HG03159 (cell line): ENCODE data around the gene TAAR5.
A peak's percentile ranks its signal among the peaks of the same experiment; 100 is the strongest.
"Not testable (repeated sequence)": the region's sequence is repeated elsewhere in the genome, so short reads cannot be mapped to it uniquely, and the experiment has no call there.

ENCODE experiments used
- ATAC-seq: cut with Tn5 transposase; IDR thresholded peaks from one replicate; pipeline ENCODE4 v1.9.1; 2021; ENCODE audit warnings: mild to moderate bottlenecking, moderate library complexity; ENCODE audit not compliant: unreplicated experiment

The TAAR5 gene, protein sequence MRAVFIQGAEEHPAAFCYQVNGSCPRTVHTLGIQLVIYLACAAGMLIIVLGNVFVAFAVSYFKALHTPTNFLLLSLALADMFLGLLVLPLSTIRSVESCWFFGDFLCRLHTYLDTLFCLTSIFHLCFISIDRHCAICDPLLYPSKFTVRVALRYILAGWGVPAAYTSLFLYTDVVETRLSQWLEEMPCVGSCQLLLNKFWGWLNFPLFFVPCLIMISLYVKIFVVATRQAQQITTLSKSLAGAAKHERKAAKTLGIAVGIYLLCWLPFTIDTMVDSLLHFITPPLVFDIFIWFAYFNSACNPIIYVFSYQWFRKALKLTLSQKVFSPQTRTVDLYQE

DNA sequence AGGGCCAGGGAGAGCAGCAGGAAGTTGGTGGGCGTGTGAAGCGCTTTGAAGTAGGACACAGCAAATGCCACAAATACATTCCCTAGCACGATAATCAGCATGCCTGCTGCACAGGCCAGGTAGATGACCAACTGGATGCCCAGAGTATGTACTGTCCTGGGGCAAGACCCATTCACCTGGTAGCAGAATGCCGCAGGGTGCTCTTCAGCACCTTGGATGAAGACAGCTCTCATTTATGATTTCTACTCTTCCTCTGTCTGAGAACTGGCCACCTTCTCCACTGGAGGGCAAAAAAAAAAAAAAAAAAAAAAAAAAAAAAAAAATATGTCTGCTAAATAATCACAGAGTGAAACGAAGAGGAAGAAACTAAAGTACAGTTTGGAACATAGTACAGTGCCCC lies at the start of gene TAAR5:
Gene TAAR5 (minus strand): TSS at position 288 of the 400 bp plus-strand sequence. CDS start 55 bp downstream, at position 233.
- no peak for ATAC-seq

DNA sequence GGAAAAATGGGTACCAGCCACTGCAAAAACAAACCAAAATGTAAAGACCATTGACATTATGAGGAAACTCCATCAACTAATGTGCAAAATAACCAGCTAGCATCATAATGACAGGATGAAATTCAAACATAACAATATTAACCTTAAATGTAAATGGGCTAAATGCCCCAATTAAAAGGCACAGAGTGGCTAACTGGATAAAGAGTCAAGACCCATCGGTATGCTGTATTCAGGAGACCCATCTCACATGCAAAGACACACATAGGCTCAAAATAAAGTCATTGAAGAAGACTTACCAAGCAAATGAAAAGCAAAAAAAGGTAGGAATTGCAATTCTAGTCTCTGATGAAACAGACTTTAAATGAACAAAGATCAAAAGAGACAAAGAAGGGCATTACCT lies 47.6 kb upstream of the TAAR5 start:
- ATAC-seq = not testable (repeated sequence)

DNA sequence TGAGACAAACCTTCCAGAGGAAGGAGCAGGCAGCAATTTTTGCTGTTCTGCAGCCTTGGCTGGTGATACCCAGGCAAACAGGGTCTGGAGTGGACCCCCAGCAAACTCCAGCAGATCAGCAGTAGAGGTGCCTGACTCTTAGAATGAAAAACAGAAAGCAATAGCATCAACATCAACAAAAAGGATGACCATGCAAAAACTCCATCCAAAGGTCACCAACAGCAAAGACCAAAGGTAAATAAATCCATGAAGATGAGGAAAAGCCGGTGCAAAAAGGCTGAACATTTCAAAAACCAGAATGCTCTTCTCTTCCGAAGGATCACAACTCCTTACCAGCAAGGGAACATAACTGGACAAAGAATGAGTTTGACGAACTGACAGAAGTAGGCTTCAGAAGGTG lies 46.4 kb upstream of the TAAR5 start:
- ATAC-seq = not testable (repeated sequence)

DNA sequence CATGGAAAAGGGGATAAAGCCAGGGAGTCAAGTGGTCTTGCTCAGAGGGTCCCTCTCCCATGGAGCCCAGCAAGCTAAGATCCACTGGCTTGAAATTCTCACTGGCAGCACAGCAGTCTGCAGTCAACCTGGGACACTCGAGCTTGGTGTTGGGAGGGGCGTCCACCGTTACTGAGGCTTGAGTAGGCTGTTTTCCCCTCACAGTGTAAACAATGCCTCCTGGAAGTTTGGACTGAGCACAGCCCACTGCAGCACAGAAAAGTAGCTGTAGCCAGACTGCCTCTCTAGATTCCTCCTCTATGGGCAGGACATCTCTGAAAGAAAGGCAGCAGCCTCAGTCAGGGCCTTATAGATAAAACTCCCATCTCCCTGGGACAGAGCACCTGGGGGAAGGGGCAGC lies 45.7 kb upstream of the TAAR5 start:
- not testable (repeated sequence) for ATAC-seq

DNA sequence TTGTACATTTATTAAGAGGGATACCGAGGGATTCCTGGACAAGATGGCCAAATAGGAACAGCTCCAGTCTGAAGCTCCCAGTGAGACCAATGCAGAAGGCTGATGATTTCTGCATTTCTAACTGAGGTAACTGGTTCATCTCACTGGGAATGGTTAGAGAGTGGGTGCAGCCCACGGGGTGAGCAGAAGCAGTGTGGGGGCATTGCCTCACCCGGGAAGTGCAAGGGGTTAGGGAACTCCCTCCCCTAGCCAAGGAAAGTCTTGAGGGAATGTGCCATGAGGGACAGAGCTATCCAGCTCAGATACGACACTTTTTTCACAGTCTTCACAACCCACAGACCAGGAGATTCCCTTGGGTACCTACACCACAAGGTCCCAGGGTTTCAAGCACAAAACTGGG lies 45.3 kb upstream of the TAAR5 start:
- ATAC-seq = no peak

DNA sequence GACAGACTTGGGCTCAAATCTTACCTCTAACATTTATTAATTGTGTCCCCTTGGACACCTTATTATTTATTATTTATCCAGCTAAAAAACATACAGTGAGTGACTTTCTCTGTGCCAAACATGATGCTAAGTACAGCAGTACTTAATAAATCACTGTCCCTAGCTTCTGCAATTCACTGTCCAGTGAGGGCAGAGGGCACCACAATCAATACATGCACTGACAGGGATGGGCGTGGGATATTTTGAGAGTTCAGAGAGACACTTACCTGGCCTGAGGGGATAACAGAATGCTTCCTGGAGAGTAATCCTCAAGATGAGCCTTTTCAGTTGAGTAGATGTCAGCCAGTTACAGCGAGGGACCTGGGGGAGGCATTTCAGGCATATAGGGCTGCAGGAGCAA lies 43.8 kb upstream of the TAAR5 start:
- ATAC-seq = no peak

DNA sequence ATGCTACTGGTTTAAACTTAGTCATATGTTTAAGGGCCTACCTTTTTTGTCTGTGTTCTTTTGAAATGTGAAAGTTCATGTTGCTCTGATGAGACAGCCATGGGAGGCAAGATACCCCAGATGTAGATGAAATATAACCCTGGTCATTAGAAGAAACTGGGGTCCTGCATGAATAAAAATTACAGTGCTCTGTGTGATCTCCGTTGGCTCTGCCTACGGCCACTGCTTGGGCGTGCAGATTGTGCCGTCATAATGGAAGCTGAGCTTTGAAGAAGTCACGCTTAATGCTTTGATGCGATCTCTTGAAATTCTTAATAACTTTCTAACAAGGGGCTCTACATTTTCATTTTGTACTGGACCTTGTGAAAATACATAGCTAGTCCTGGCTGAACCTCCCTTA lies 34.6 kb upstream of the TAAR5 start, which contains the start of gene TAAR2:
Gene TAAR2 (minus strand): TSS at position 101 of the 400 bp plus-strand sequence. CDS start 0 bp downstream, at position 101.
- ATAC-seq = no peak

DNA sequence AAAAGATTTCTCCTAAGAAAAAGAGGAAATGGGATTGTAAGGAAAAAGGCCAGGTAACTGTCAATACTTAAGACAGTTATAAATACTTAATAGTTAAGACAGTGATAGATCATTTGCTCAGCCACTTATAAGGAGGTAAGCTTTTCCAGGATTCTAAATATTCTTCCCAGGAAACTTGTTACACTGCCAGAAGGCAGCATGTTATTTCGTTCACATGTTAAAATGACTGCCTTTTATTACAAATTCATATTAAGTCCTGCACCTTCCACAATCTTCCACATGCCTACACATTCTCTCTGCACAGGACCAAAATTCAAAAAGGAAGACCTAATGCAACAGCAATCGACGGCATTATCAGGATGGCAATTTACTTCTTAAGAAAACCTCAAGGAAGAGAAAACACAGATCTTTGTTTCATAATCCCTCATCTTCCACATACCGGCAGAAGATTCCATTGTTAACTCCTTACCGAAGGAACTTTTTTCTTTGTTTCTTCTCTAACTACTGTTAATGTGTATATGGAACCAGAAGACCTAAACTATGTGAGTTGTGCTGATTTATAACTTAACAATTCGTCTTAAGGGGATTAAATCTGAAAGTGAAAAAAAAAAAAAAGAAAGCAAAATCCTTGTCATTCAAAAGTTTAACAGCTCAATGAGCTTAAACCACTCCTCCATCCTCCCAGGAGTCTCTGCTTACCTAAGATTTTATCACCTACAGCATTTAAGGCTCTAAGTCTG lies 33.7 kb upstream of the TAAR5 start:
- no peak for ATAC-seq

DNA sequence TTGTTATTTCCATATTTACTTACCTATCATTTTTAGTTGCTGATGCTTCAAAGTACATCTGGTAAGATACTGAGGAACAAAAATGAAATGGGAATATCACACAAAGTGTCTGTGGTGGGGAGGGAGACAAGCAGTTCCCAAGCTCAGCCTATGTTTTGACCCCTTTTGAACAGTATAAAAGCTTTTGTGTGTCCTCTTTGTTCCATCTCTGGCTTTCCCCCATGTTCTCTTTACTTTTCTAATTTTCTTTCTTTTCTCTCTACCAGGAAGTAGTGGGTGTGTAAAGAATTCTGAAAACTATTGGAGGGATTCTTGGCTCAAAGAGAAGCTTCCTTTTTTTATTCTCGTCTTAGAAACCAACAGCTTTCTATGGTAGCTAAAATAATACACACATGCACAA lies 27.1 kb upstream of the TAAR5 start:
- ATAC-seq = no peak

DNA sequence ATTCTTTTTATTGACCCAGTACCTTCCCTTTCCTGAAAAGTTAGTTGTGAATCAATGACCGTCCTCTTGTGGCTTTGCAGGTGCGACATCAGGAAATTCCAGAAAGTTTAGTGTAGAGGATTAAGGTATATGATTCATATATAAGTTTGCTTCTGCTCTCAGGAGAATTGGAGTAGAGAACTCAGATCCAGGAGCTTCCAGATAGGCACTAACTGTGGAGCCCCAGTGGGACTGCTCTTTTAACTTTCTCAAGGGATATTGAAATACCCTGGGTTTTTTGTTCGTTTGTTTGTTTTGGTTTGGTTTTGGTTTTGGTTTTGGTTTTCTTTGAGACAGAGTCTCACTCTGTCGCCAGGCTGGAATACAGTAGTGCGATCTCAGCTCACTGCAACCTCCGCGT lies 25.0 kb upstream of the TAAR5 start:
- ATAC-seq = no peak

DNA sequence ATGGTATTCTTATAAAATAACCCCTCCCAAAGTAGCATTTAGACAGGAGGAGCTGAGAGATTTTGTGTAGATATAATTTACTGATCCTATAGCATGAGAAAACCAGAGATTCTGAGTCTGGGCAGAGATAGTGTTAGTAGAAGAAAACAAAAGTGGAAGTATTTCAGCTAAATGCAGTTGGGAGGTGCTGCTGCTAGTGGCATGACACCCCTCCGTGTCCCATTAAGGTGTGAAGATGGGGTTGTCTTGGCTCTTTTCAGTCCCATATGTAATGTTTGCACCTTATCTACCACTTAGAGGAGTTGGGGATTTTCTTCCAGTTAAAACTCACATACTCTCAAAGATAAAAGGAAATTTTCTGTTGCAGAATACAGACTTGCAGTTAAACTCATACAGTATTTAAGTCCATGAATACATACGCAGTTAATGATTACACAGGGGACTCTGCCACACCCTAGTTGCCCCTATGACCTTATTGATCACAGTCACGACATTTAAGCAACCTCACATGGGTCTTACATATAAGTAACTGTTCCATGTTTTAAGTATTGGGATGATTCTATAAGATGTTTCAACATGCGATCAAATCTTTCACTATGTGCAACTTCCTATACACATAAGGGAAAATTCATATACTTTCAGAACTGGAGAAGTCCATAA lies 23.0 kb upstream of the TAAR5 start:
- no peak for ATAC-seq

DNA sequence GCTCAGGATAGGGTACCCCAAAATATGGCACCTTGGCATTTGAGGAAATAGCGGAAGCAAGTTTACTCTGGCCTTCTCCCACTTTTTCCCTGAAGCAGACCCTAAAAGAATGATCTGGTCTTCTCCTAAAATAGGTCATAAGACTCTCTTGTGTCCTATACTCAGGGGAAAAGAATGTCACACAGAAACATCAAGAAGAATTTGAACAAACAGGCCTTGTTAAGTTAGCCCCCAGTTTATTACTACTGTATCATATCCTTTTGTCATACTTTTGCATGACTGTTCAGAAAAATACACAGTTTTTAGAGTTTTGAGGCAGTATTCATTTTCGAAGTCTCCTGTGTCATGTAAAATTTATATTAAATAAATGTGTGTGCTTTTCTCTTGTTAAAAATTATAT lies 22.1 kb upstream of the TAAR5 start:
- ATAC-seq = no peak

DNA sequence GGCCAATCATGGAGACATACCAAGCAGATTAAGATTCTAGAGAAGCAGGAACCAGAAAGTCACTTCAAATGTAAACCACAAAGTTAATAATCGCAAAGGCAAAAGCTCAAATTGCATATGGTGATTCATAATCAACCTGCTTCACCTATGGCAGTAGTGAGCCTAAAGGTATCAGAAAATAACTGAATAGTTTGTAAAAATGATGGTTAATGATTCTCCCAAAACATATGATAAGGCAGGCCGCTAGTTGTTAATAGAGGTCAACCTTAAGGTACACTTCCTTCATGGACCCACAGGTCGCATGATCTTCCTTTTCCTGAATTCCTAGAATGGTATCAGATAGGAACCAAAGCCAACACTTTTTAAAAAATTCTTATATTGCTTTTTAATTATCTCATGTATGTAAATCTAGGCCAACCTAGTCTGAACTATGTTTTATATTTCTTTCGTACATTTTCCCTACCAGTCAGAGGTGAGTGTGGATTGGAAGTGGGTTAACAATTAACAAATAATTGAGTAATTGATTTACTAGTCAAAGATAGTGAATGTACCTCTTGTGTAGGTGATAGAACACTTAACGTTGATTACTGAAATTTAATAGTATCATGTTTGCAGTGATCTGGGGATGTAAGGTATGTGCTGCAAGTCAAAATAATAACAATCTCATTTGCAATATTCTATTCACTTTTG lies 18.1 kb upstream of the TAAR5 start:
- peak; percentile 85 for ATAC-seq

DNA sequence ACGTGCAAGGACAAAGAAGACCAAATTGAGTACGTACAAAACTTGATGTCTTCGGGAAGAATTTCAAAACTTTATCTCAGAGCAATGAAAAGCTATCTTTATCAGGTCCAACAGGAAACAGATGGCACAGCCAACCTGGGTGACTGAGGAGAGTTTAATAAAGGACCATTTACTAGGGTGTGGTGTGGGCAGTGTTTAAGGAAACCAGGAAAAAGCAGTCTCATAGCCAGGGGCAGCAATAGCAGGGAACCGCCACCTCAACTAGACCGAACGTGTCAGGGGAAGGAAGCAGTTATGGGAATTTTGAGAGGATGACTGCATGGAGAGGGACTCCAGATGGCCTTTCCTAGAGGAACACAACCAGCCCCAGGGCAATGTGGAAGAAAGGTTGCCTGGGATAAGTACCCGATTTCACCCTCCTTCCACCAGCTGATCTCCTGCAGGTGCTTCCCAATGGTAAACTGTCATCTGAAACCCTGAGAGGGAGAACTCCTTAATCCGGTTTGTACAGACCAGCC lies 15.2 kb upstream of the TAAR5 start:
- ATAC-seq = no peak

DNA sequence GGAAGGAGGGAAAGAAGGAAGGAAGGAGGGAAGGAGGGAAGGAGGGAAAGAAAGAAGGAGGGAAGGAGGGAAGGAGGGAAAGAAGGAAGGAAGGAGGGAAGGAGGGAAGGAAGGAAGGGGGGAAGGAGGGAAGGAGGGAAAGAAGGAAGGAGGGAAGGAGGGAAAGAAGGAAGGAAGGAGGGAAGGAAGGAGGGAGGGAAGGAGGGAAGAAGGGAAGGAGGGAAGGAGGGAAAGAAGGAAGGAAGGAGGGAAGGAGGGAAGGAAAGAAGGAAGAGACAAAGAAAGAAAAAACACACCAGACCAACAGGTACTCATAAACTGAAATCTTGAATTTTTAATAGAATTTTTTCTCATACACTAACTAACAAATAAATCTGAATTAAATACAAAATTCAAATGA lies 11.4 kb upstream of the TAAR5 start:
- not testable (repeated sequence) for ATAC-seq

DNA sequence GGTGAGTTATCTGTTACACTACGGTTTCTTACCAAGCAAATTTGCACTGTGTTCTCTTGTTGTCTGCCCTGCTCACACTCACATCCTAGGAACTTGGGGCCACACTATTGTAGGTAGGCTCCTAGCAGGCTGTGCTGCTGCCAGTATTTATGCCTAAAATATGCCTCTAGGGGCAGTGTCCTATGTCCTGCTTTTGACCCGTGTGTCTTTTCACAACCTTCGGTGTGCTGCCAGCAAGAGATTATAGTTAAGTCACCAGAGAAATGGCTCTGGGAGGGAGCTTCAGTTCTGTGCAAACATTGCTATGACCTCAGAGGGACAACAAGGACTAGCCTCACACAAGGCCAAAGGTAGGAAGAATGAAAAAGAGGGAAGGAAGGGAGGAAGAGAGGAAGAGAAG lies 8.9 kb upstream of the TAAR5 start:
- ATAC-seq = peak; percentile 88

DNA sequence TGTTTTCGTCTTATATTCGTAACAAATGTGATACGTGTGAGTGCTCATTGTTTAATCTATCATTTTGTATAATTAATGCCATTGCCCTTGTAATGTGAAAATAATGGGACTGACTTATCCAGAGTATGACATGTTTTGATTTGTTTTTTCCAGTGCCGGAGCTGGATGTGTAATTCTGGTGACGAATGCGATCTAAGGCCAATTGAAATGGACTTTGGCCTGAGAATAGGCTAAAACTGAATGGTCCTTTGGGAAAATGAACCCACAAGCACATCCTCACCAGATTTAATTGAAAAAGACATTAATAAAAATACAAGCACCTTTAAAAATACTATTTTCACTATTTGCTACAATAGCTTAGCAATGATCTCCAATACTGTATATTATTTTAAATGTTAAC lies 6.7 kb upstream of the TAAR5 start:
- ATAC-seq = no peak

DNA sequence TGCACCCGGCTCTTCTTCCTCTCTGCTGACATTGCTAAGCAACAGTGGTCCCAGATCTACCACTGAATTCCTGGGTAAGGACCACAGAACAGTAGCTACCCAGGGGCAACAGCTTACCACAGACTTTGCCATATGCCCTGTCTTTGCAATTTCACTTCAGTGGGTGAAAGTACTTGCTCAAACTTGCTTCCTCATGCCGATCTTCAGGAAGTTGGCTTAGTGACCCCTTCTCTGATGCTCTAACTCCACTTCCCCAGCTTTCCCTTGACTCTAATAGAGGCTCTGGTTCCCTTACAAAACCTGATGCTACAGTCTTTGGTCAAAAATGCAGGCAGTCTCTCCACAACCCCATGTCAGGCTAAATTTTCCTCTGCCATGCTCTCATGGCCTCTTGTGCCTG lies 3.3 kb upstream of the TAAR5 start:
- ATAC-seq = no peak

DNA sequence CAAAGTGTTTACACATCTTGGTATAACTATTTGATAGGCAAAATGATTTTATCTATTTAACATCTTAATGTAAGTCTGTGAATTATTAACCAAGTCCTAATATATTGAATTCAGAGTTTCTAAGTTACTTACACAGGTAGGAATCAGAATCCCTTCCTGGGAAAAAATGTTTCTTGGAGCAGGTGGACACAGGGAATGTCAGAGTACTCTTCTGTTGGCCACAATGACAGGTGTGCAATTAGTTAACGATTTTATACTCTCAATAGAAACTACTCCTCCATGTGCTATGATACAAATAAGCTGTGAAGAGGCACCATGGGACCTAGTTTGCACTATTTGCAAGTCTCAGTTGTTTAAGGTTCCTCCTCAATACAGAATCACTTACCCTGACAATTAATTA lies 821 bp upstream of the TAAR5 start:
- no peak for ATAC-seq

DNA sequence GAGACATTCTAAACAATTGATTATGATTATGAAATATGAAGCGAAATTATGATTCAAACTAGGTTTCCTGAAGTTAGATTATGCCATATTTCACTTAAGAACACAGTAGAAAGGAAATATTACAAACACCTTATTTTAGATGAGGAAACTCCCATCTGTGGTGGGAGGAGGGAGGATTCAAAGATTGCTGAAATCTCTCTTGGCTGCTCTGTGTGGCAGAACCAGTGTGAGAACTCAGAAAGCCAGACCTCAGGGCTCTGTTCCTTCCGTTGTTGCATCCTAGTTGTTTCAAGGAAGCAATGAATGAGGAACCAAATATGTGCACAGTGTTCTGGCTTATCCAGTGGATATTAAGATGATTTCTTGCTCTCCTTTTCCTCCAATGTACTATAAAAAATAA lies 2.1 kb downstream of the TAAR5 start:
- no peak for ATAC-seq

DNA sequence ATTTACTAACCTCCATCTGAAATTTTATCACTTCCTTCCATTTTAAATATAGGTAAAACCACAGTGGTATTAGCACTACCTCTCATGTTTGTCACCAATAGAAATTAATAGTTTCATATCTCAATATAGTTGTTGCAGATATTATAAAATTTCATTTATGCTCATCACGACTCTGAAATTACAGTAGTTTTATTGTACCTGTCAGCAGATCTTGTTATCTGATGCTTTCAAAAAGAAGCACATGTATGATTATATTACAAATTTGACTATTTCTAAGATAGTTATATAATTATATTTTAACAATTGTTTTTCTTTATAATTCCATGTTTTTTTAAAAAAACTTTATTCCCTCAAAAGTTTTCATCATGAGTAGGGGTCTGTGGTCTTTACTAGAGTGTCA lies 4.8 kb downstream of the TAAR5 start:
- no peak for ATAC-seq
